GM21367 (cell line): ENCODE data around the gene GIMAP1.
A peak's percentile ranks its signal among the peaks of the same experiment; 100 is the strongest.
"Not testable (repeated sequence)": the region's sequence is repeated elsewhere in the genome, so short reads cannot be mapped to it uniquely, and the experiment has no call there.

Experiments used
- ATAC-seq: cut with Tn5 transposase; IDR thresholded peaks from one replicate; pipeline ENCODE4 v1.9.1; 2021; ENCODE audit not compliant: unreplicated experiment

GIMAP1 gene

GRCh38 chr7:150716368-150716767 is at the start of gene GIMAP1:
Gene GIMAP1, plus strand, starts transcription at chr7:150716613. Its CDS starts 2,435 bp downstream, at chr7:150719048.
- ATAC-seq = no peak

GRCh38 chr7:150668472-150668911 is 47.9 kb upstream of the GIMAP1 start:
- peak; percentile 74 for ATAC-seq

- no peak for ATAC-seq
These were observed 47.4 kb upstream of the GIMAP1 start for GRCh38 chr7:150668977-150669376.

- ATAC-seq = not testable (repeated sequence)
These were observed 44.4 kb upstream of the GIMAP1 start for GRCh38 chr7:150671798-150672585.

GRCh38 chr7:150675714-150676113 is 40.7 kb upstream of the GIMAP1 start:
- no peak for ATAC-seq

- not testable (repeated sequence) for ATAC-seq
These were observed 40.1 kb upstream of the GIMAP1 start for GRCh38 chr7:150676276-150676675.

- not testable (repeated sequence) for ATAC-seq
These were observed 39.6 kb upstream of the GIMAP1 start for GRCh38 chr7:150676854-150677253.

GRCh38 chr7:150678601-150679000 is 37.8 kb upstream of the GIMAP1 start:
- not testable (repeated sequence) for ATAC-seq

- ATAC-seq = not testable (repeated sequence)
These were observed 36.0 kb upstream of the GIMAP1 start for GRCh38 chr7:150680364-150680763.

GRCh38 chr7:150685219-150686029 is 31.0 kb upstream of the GIMAP1 start, which contains the start of gene GIMAP2:
Gene GIMAP2, plus strand, starts transcription at chr7:150685706. Its CDS starts 1,354 bp downstream, at chr7:150687060.
- peak; percentile 91 for ATAC-seq

- peak; percentile 20 for ATAC-seq
These were observed 30.3 kb upstream of the GIMAP1 start for GRCh38 chr7:150686030-150686631.

GRCh38 chr7:150688630-150689029 is 27.8 kb upstream of the GIMAP1 start:
- no peak for ATAC-seq

GRCh38 chr7:150695654-150696053 is 20.8 kb upstream of the GIMAP1 start:
- no peak for ATAC-seq

GRCh38 chr7:150703209-150703608 is 13.2 kb upstream of the GIMAP1 start:
- no peak for ATAC-seq

- no peak for ATAC-seq
These were observed 1.1 kb upstream of the GIMAP1 start for GRCh38 chr7:150715293-150715692.

GRCh38 chr7:150715738-150716137 is 675 bp upstream of the GIMAP1 start:
- ATAC-seq = no peak

- ATAC-seq = no peak
These were observed 526 bp downstream of the GIMAP1 start for GRCh38 chr7:150716939-150717338.

- ATAC-seq = no peak
These were observed 1.5 kb downstream of the GIMAP1 start for GRCh38 chr7:150717814-150718420.

- ATAC-seq = no peak
These were observed 3.0 kb downstream of the GIMAP1 start for GRCh38 chr7:150719436-150719835.

- ATAC-seq = no peak
These were observed 3.8 kb downstream of the GIMAP1 start for GRCh38 chr7:150719960-150720891.
